Loucy (cell line): Measurements from ENCODE around the gene BAX.

Experiments
- H2AFZ ChIP-seq: fragments of 200-600 bp; sonication (generic); 2 replicates; pipeline ENCODE4 v1.6.0; 2016; ENCODE audit warnings: antibody characterized with exemption, mild to moderate bottlenecking, low read length, moderate library complexity
- H3F3A ChIP-seq: fragments of 200-600 bp; 2 replicates; pipeline ENCODE4 v1.6.0; 2016; ENCODE audit warnings: antibody characterized with exemption, low read depth, mild to moderate bottlenecking
- H3K27me3 ChIP-seq: fragments of 200-600 bp; sonication (generic); 2 replicates; pipeline ENCODE4 v1.6.1; 2014; ENCODE audit warnings: low read length, mild to moderate bottlenecking; ENCODE audit not compliant: insufficient read depth, poor library complexity, severe bottlenecking
- H3K36me3 ChIP-seq: fragments of 200-600 bp; sonication (generic); 2 replicates; pipeline ENCODE4 v1.6.1; 2016; ENCODE audit warnings: low read length; ENCODE audit not compliant: insufficient read depth
- H3K4me1 ChIP-seq: fragments of 200-600 bp; sonication (generic); 2 replicates; pipeline ENCODE4 v1.5.1; 2014; ENCODE audit warnings: low read length, mild to moderate bottlenecking; ENCODE audit not compliant: insufficient read depth, poor library complexity, severe bottlenecking
- H3K4me2 ChIP-seq: fragments of 200-600 bp; sonication (generic); 2 replicates; pipeline ENCODE4 v1.6.0; 2014; ENCODE audit warnings: antibody characterized with exemption, low read length, low read depth, mild to moderate bottlenecking; ENCODE audit not compliant: poor library complexity, severe bottlenecking
- H3K4me3 ChIP-seq: fragments of 200-600 bp; sonication (generic); 2 replicates; pipeline ENCODE4 v1.5.1; 2014; ENCODE audit warnings: low read length, mild to moderate bottlenecking, mixed read lengths; ENCODE audit not compliant: poor library complexity, severe bottlenecking
- H3K79me2 ChIP-seq: fragments of 200-600 bp; sonication (generic); 2 replicates; pipeline ENCODE4 v1.6.1; 2014; ENCODE audit warnings: low read length; ENCODE audit not compliant: insufficient read depth
- H3K9ac ChIP-seq: fragments of 200-600 bp; sonication (generic); 2 replicates; pipeline ENCODE4 v1.6.0; 2014; ENCODE audit warnings: mild to moderate bottlenecking, low read depth, low read length, moderate library complexity; ENCODE audit not compliant: poor library complexity, severe bottlenecking
- H3K9me2 ChIP-seq: fragments of 200-600 bp; sonication (generic); replicated peaks from 2 replicates; pipeline ENCODE4 v1.6.1; 2016; ENCODE audit warnings: low read depth, low read length, mixed read lengths
- H3K9me3 ChIP-seq: fragments of 200-600 bp; sonication (generic); 2 replicates; pipeline ENCODE4 v1.6.1; 2014; ENCODE audit warnings: mild to moderate bottlenecking, antibody characterized with exemption, low read length, low read depth; ENCODE audit not compliant: insufficient read depth
- H4K20me1 ChIP-seq: fragments of 200-600 bp; sonication (generic); 2 replicates; pipeline ENCODE4 v1.6.0; 2014; ENCODE audit warnings: antibody characterized with exemption, low read length, mild to moderate bottlenecking; ENCODE audit not compliant: insufficient read depth, poor library complexity, severe bottlenecking
- CTCF ChIP-seq: fragments of 200-600 bp; sonication (generic); conservative IDR thresholded peaks from 2 replicates; pipeline ENCODE4 v1.5.1; 2014; ENCODE audit warnings: mild to moderate bottlenecking, antibody characterized with exemption, low read length
- EZH2phosphoT487 ChIP-seq: fragments of 200-600 bp; IDR thresholded peaks from 2 replicates; pipeline ENCODE4 v1.6.1; 2018; ENCODE audit warnings: antibody characterized with exemption, mild to moderate bottlenecking, moderate library complexity, borderline replicate concordance

Gene BAX

GRCh38 chr19:48934837-48935236 is 19.8 kb upstream of the BAX start:
- Histone ChIP-seq H3K9me2 (no peaks in the 10 kb centered on the region), H3K4me3 (no peak overlapping the region), H3K36me3 (no peaks in the 10 kb centered on the region), H3K9me3 (no peaks in the 10 kb centered on the region), H3K9ac (no peak overlapping the region), H3K27me3 (no peaks in the 10 kb centered on the region), H3K79me2 (no peaks in the 10 kb centered on the region), H3K4me1 (peaks cover 10% of the 10 kb centered on the region), H4K20me1 (no peaks in the 10 kb centered on the region), H2AFZ (no peak overlapping the region), H3F3A (no peaks in the 10 kb centered on the region), H3K4me2 (no peak overlapping the region)
- TF ChIP-seq EZH2phosphoT487 = no peak
- no peak for TF ChIP-seq CTCF

GRCh38 chr19:48935864-48936263 is 18.8 kb upstream of the BAX start:
- Histone ChIP-seq H3K9ac (no peak overlapping the region), H3K4me1 (peaks cover 10% of the 10 kb centered on the region), H3K27me3 (no peaks in the 10 kb centered on the region), H3K9me3 (no peaks in the 10 kb centered on the region), H3K36me3 (no peaks in the 10 kb centered on the region), H3K79me2 (no peaks in the 10 kb centered on the region), H3K4me3 (no peak overlapping the region), H3K9me2 (no peaks in the 10 kb centered on the region), H3F3A (no peaks in the 10 kb centered on the region), H2AFZ (no peak overlapping the region), H3K4me2 (no peak overlapping the region), H4K20me1 (no peaks in the 10 kb centered on the region)
- TF ChIP-seq EZH2phosphoT487 = no peak
- TF ChIP-seq CTCF = no peak

GRCh38 chr19:48938256-48938655 is 16.4 kb upstream of the BAX start:
- no peaks in the 10 kb centered on the region for H4K20me1 ChIP-seq
- H3K4me3 ChIP-seq = no peak overlapping the region
- no peak overlapping the region for H3K9ac ChIP-seq
- peaks cover 8% of the 10 kb centered on the region for H3K4me1 ChIP-seq
- H3K27me3 ChIP-seq = no peaks in the 10 kb centered on the region
- H3K79me2 ChIP-seq = no peaks in the 10 kb centered on the region
- no peak for TF ChIP-seq CTCF
- no peak for TF ChIP-seq EZH2phosphoT487
- no peaks in the 10 kb centered on the region for H3F3A ChIP-seq
- H2AFZ ChIP-seq = no peak overlapping the region
- no peak overlapping the region for H3K4me2 ChIP-seq
- no peaks in the 10 kb centered on the region for H3K36me3 ChIP-seq
- H3K9me2 ChIP-seq = no peaks in the 10 kb centered on the region
- H3K9me3 ChIP-seq = no peaks in the 10 kb centered on the region
